Astrocyte of the cerebellum (primary cell): Measurements from ENCODE around the gene SSC4D.
A peak's percentile ranks its signal among the peaks of the same experiment; 100 is the strongest.
"Not testable (repeated sequence)": the region's sequence is repeated elsewhere in the genome, so short reads cannot be mapped to it uniquely, and the experiment has no call there.

ENCODE experiments used
- DNase-seq: peaks from one replicate; pipeline ENCODE4 v3.0.0-alpha.2; 2011; ENCODE audit warnings: low read depth
- H3K4me3 ChIP-seq: 2 replicates; pipeline ENCODE4 v1.5.1; 2011; ENCODE audit warnings: mild to moderate bottlenecking, low read depth, low read length, moderate library complexity
- in situ Hi-C: cut with HindIII; loops from 2 replicates; pipeline ENCODE4 v1.10.0; 2017; ENCODE audit warnings: low sequenced_read_pairs
- TF ChIP-seq, protein P1 (sequence below): IDR thresholded peaks from 2 replicates; pipeline ENCODE4 v1.5.1; 2012; ENCODE audit warnings: low read length, low read depth, moderate library complexity, mild to moderate bottlenecking; ENCODE audit errors: missing control alignments

The SSC4D gene

DNA sequence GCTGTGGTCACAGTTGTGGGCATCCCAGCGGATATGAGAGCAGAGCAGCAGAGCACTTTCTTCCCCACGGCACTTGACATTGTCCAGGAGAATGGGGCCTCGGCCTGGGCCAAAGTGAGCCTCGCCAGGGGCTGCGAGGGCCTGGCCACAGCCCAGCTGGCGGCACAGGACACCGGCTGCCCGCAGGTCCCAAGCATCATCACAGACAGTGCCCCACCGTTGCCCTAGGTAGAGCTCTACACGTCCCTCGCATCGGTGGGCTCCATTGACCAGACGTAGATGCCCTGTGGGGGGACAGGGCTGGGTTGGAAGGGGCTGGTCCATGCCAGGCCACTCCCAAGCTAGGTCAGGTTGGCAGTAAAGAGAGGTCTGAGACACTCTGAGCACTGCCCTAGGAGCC is 19.4 kb downstream of the SSC4D start:
- in situ Hi-C loops = no loop called here
- TF ChIP-seq, protein P1, sequence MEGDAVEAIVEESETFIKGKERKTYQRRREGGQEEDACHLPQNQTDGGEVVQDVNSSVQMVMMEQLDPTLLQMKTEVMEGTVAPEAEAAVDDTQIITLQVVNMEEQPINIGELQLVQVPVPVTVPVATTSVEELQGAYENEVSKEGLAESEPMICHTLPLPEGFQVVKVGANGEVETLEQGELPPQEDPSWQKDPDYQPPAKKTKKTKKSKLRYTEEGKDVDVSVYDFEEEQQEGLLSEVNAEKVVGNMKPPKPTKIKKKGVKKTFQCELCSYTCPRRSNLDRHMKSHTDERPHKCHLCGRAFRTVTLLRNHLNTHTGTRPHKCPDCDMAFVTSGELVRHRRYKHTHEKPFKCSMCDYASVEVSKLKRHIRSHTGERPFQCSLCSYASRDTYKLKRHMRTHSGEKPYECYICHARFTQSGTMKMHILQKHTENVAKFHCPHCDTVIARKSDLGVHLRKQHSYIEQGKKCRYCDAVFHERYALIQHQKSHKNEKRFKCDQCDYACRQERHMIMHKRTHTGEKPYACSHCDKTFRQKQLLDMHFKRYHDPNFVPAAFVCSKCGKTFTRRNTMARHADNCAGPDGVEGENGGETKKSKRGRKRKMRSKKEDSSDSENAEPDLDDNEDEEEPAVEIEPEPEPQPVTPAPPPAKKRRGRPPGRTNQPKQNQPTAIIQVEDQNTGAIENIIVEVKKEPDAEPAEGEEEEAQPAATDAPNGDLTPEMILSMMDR = no peak
- DNase-seq = no peak
- no peak overlapping the region for H3K4me3 ChIP-seq

DNA sequence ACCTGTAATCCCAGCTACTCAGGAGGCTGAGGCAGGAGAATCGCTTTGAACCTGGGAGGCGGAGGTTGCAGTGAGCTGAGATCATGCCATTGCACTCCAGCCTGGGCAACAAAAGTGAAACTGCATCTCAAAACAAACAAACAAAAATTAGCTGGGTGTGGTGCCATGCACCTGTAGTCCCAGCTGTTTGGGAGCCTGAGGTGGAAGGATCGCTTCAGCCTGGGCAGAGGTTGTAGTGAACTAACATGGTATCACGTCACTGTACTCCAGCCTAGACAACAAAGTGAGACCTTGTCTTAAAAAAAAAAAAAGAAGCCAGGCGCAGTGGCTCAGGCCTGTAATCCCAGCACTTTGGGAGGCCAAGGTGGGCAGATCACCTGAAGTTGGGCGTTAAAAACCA is 21.7 kb downstream of the SSC4D start:
- in situ Hi-C loops, H3K4me3 ChIP-seq, DNase-seq: not testable (repeated sequence)

DNA sequence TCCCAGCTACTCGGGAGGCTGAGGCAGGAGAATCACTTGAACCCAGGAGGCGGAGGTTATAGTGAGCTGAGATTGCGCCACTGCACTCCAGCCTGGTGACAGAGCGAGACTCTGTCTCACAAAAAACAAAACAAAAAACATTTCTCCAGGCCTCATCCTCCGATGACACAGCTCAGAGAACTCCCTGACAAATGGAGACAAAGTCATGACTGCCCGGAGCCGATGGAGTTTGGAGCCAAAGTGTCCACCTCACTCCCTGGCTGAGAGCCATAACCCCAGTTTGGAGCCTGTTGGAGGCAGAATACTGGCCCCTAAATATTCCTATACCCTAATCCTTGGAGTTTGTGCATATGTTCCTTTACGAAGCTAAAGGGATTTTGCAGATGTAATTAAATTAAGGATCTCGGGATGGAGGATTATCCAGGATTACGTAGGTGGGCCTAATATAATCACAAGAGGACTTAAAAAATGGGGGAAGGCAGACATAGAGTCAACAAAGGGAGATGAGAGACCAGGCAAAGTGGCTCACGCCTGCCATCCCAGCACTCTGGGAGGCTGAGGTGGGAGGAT is 22.7 kb downstream of the SSC4D start:
- H3K4me3 ChIP-seq = no peak overlapping the region
- DNase-seq = no peak
- TF ChIP-seq, protein P1 = no peak
- in situ Hi-C loops = no loop called here

DNA sequence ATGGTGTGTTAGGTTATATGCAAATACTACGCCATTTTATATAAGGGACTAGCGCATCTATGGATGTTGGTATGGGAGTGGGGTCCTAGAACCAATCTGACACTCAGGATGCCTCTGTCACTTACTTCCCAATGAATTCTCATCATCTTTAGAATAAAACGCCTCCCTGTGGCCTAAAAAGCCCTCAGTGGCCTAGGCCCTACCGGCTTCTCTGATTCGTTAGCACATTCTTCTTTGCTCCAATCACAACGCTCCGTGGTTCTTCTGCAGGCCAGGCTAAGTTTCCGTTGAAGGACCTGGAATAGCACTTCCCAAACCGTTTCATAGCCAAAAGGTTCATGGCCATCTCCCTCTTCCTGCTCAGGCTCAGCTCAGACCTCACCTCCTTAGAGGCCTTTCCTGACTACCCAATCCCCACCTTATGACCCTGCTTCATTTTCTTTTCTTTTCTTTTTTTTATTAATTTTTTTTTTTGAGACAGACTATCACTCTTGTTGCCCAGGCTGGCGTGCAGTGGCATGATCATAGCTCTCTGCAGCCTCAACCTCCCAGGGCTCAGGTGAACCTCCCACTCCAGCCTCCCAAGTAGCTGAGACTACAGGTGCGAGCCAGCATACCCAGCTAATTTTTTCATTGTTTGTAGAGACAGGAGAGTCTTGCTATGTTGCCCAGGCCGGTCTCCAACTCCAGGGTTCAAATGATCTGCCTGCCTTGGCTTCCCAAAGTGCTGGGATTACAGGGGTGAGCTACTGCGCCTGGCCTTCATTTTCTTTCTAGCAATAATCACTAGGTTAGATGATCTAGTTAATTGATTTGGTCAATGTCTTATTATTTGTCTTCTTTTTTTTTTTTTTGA is 26.2 kb downstream of the SSC4D start:
- TF ChIP-seq, protein P1 = no peak
- in situ Hi-C loops = no loop called here
- no peak overlapping the region for H3K4me3 ChIP-seq
- no peak for DNase-seq

DNA sequence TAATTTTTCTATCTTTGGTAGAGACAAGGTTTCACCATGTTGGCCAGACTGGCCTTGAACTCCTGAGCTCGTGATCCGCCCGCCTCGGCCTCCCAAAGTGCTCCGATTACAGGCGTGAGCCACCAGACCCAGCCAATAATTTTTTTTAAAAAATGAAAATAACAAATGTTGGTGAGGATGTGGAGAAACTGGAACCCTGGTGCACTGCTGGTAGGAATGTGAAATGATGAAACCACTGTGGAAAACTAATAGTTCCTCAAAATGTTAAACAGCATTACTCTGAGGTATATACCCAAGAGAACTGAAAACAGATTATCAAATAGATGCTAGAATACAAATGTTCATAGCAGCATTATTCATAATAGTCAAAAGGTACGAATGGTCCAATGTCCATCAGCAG is 27.7 kb downstream of the SSC4D start:
- DNase-seq = no peak
- TF ChIP-seq, protein P1 = peak; percentile 16
- in situ Hi-C loops = no loop called here
- no peak overlapping the region for H3K4me3 ChIP-seq

DNA sequence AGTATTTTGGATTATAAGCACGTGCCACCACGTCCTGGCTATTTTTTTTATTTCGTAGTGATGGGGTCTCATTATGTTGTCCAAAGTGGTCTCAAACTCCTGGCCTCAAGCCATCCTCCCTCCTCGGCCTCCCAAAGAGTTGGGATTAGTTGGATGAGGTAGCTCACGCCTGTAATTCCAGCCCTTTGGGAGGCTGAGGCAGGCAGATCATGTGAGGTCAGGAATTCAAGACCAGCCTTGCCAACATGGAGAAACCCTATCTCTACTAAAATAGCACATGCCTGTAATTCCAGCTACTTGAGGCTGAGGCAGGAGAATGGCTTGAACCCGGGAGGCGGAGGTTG is 28.9 kb downstream of the SSC4D start:
- DNase-seq = no peak
- TF ChIP-seq, protein P1 = no peak
- H3K4me3 ChIP-seq = peak overlapping the region; percentile 25
- in situ Hi-C loops = no loop called here

DNA sequence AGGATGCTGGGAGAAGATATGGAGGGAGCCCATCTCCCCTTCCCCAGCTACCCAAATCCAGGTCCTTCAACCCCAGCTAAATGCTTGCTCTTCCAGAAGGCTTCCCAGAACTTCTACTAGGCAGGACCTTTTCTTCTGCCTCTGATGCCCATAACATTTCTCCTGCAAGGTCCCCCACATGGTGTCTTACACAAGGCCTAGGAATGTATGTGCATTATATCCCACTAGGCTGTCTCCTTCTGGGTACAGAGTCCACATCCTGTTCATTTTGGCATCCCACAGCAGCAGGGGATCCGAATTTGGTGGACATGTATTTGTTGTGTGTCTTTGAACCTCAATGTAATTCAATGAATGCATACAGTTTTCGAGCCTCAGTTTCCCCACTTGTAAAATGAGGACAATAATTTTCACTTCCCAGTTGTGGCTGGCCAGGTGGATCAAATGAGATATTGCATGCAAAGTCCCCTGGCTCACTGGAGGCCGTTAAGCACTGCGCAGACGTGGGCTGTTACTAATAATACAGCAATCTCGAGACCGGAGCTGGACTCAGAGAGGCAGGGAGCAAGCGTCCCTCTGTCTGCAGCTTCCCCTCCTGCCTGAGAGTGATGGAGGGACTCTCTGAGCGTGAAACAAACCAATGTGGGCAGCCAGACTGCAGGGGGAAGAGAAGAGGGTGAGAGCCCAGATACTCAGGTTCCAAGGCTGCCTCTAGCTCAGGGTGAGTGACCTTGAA is 32.1 kb downstream of the SSC4D start:
- DNase-seq = no peak
- H3K4me3 ChIP-seq = no peak overlapping the region
- in situ Hi-C loops = no loop called here
- TF ChIP-seq, protein P1 = no peak
